ENCODE data around the gene CCM2L. TPM values are rescaled to one million over a fixed set of nuclear protein-coding genes. Genes with fewer than 3 reads are reported as not detected.

CCM2L gene
- 0.28 to 0.78 TPM (median 0.62 TPM) in 5 replicates for total RNA-seq (2022; extraction: Qiagen RNA extraction; ENCODE audit: low read depth)

GRCh38 chr20:32010101-32010500, at the start of gene CCM2L:
CCM2L (plus strand) TSS chr20:32010438; CDS start chr20:32010455, 17 bp downstream.

GRCh38 chr20:31967830-31968249, 42.4 kb upstream of the CCM2L start, which contains the start of gene XKR7:
XKR7 (plus strand) TSS chr20:31968151; CDS start chr20:31968176, 25 bp downstream.

GRCh38 chr20:32052090-32052777, 42.0 kb downstream of the CCM2L start, which contains the start of gene HCK:
HCK (plus strand) TSS chr20:32052242.

Other genes starting within 250 kb of the CCM2L start
- gene MYLK2, start 191.1 kb upstream of the CCM2L start, total RNA-seq (2022; extraction: Qiagen RNA extraction; ENCODE audit: low read depth) = 0.44 to 0.88 TPM (median 0.60 TPM) in 5 replicates
- 0.55 to 1.6 TPM (median 1.1 TPM) in 5 replicates for gene FOXS1, start 164.8 kb upstream of the CCM2L start, total RNA-seq (2022; extraction: Qiagen RNA extraction; ENCODE audit: low read depth)
- gene DUSP15, start 139.9 kb upstream of the CCM2L start, total RNA-seq (2022; extraction: Qiagen RNA extraction; ENCODE audit: low read depth) = 0.61 to 1.5 TPM (median 0.91 TPM) in 5 replicates
- gene TTLL9, start 139.8 kb upstream of the CCM2L start, total RNA-seq (2022; extraction: Qiagen RNA extraction; ENCODE audit: low read depth) = 0.07 to 0.11 TPM (median 0.09 TPM) in 3 of 5 replicates, not detected in the others
- 32.1 to 38.7 TPM (median 36.1 TPM) in 5 replicates for gene PDRG1, start 58.4 kb upstream of the CCM2L start, total RNA-seq (2022; extraction: Qiagen RNA extraction; ENCODE audit: low read depth)
- gene XKR7, start 42.3 kb upstream of the CCM2L start, total RNA-seq (2022; extraction: Qiagen RNA extraction; ENCODE audit: low read depth) = 0.01 to 0.04 TPM (median 0.02 TPM) in 5 replicates
- 0.03 to 0.11 TPM (median 0.09 TPM) in 3 of 5 replicates, not detected in the others for gene HCK, start 41.8 kb downstream of the CCM2L start, total RNA-seq (2022; extraction: Qiagen RNA extraction; ENCODE audit: low read depth)
- 38.0 to 42.1 TPM (median 40.2 TPM) in 5 replicates for gene TM9SF4, start 99.3 kb downstream of the CCM2L start, total RNA-seq (2022; extraction: Qiagen RNA extraction; ENCODE audit: low read depth)
- 13.4 to 14.3 TPM (median 13.6 TPM) in 5 replicates for gene PLAGL2, start 197.3 kb downstream of the CCM2L start, total RNA-seq (2022; extraction: Qiagen RNA extraction; ENCODE audit: low read depth)
- gene POFUT1, start 197.4 kb downstream of the CCM2L start, total RNA-seq (2022; extraction: Qiagen RNA extraction; ENCODE audit: low read depth) = 40.2 to 48.6 TPM (median 46.0 TPM) in 5 replicates